SK-N-SH (cell line): Measurements from ENCODE around the gene BTG4. TPM values are rescaled to one million over a fixed set of nuclear protein-coding genes. Genes with fewer than 3 reads are reported as not detected.

Experiments used
- CTCF ChIA-PET: fragments of 300-600, 350-600 bp; formaldehyde crosslinking; extraction: SDS; loops from one replicate; lab custom pipeline; 2021; lab: Yijun Ruan, JAX
- POLR2A ChIA-PET: fragments of 350-600 bp; sonication (Branson Sonifier 250); formaldehyde crosslinking; extraction: SDS; loops from one replicate; lab custom pipeline; 2020; ENCODE audit warnings: antibody characterized with exemption, inconsistent platforms; lab: Yijun Ruan, JAX
- DNase-seq: peaks from one replicate; pipeline ENCODE4 v3.0.0; 2012
- H2AFZ ChIP-seq: fragments of 200-600 bp; sonication (generic); 2 replicates; pipeline ENCODE4 v1.8.1; 2016; ENCODE audit warnings: antibody characterized with exemption, mild to moderate bottlenecking, low read depth
- H3F3A ChIP-seq: fragments of 200-600 bp; sonication (generic); replicated peaks from 2 replicates; pipeline ENCODE3; 2016; ENCODE audit warnings: antibody characterized with exemption, mild to moderate bottlenecking; ENCODE audit not compliant: insufficient read depth
- H3K27ac ChIP-seq, 2 experiments: fragments of 200-500 bp in 1 of 2; fragments of 200-600 bp in 1 of 2; sonication (Bioruptor generic) in 1 of 2; sonication (generic), shearing (Covaris generic) in 1 of 2; 2 replicates each; pipeline versions ENCODE4 v1.5.1 to v1.6.1; 2014 to 2016; ENCODE audit warnings: low read depth in 2 of 2, inconsistent platforms in 1 of 2, low read length in 1 of 2, mild to moderate bottlenecking in 1 of 2, mixed read lengths in 1 of 2
- H3K27me3 ChIP-seq: fragments of 200-600 bp; sonication (generic), shearing (Covaris generic); 2 replicates; pipeline ENCODE4 v1.6.1; 2016; ENCODE audit warnings: mixed run types; ENCODE audit not compliant: insufficient read depth
- H3K36me3 ChIP-seq, 2 experiments: fragments of 200-500 bp in 1 of 2; fragments of 200-600 bp in 1 of 2; sonication (Bioruptor generic) in 1 of 2; sonication (generic) in 1 of 2; replicated peaks in 1 of 2; 2 replicates each; pipeline versions ENCODE3 to v1.5.1; 2014 to 2016; ENCODE audit warnings: low read length in 1 of 2, mild to moderate bottlenecking in 1 of 2; ENCODE audit not compliant: insufficient read depth in 2 of 2, control insufficient read depth in 1 of 2
- H3K4me1 ChIP-seq, 2 experiments: fragments of 200-500 bp in 1 of 2; fragments of 200-600 bp in 1 of 2; sonication (Bioruptor generic) in 1 of 2; sonication (generic), shearing (Covaris generic) in 1 of 2; 2 replicates each; pipeline versions ENCODE4 v1.5.1 to v1.6.1; 2014 to 2016; ENCODE audit warnings: low read depth in 1 of 2, low read length in 1 of 2, mixed run types in 1 of 2; ENCODE audit not compliant: insufficient read depth in 2 of 2, control insufficient read depth in 1 of 2
- H3K4me2 ChIP-seq: fragments of 200-600 bp; sonication (generic), shearing (Covaris generic); 2 replicates; pipeline ENCODE4 v1.6.1; 2017; ENCODE audit warnings: mixed run types
- H3K4me3 ChIP-seq, 2 experiments: fragments of 200-500 bp in 1 of 2; fragments of 200-600 bp in 1 of 2; sonication (Bioruptor generic) in 1 of 2; sonication (generic), shearing (Covaris generic) in 1 of 2; 2 replicates each; pipeline versions ENCODE4 v1.5.1 to v1.8.1; 2014 to 2016; ENCODE audit warnings: low read depth in 2 of 2, inconsistent platforms in 1 of 2, low read length in 1 of 2, mild to moderate bottlenecking in 1 of 2, mixed read lengths in 1 of 2, moderate library complexity in 1 of 2
- H3K79me2 ChIP-seq: fragments of 200-600 bp; sonication (generic); 2 replicates; pipeline ENCODE4 v1.8.1; 2017; ENCODE audit warnings: mild to moderate bottlenecking; ENCODE audit not compliant: insufficient read depth
- H3K9ac ChIP-seq: fragments of 200-600 bp; sonication (generic); 2 replicates; pipeline ENCODE4 v1.6.1; 2017; ENCODE audit warnings: mixed run types
- H3K9me2 ChIP-seq: fragments of 200-600 bp; sonication (generic); 2 replicates; pipeline ENCODE4 v1.6.1; 2017; ENCODE audit warnings: mixed run types
- H3K9me3 ChIP-seq: fragments of 200-600 bp; sonication (generic); 2 replicates; pipeline ENCODE4 v1.6.1; 2017; ENCODE audit warnings: mixed run types, mild to moderate bottlenecking, moderate library complexity
- H4K20me1 ChIP-seq: fragments of 200-600 bp; sonication (generic); 2 replicates; pipeline ENCODE4 v1.6.1; 2017; ENCODE audit warnings: mild to moderate bottlenecking, mixed run types; ENCODE audit not compliant: insufficient read depth
- FOSL2 ChIP-seq: IDR thresholded peaks from 2 replicates; pipeline ENCODE4 v1.4.0; 2012; ENCODE audit warnings: low read depth, mild to moderate bottlenecking, moderate library complexity, borderline replicate concordance
- GABPA ChIP-seq: IDR thresholded peaks from 2 replicates; pipeline ENCODE4 v1.4.0; 2012; ENCODE audit warnings: low read depth, mild to moderate bottlenecking
- IRF3 ChIP-seq: fragments of 150-350 bp; IDR thresholded peaks from 2 replicates; pipeline ENCODE4 v1.6.1; 2016; ENCODE audit warnings: mild to moderate bottlenecking, low read depth, low read length
- NFIC ChIP-seq: IDR thresholded peaks from 2 replicates; pipeline ENCODE4 v1.4.0; 2012; ENCODE audit warnings: borderline replicate concordance
- NRF1 ChIP-seq: IDR thresholded peaks from 2 replicates; pipeline ENCODE4 v1.6.1; 2012; ENCODE audit warnings: low read depth, mild to moderate bottlenecking, low read length
- RCOR1 ChIP-seq: fragments of 150-350 bp; IDR thresholded peaks from 2 replicates; pipeline ENCODE4 v1.6.1; 2017; ENCODE audit warnings: antibody characterized with exemption, low read length
- SMC3 ChIP-seq: IDR thresholded peaks from 2 replicates; pipeline ENCODE4 v1.6.1; 2012; ENCODE audit warnings: low read depth, low read length, improper control_type of control experiment
- WGBS: methylation state at CpG from one replicate; pipeline ENCODE4 v1.1.6; 2017; ENCODE audit warnings: low lambda C conversion rate; 5-methylcytosine and 5-hydroxymethylcytosine counted together
- polyA plus RNA-seq, 3 experiments: library from polyadenylated mRNA; depleted of rRNA; stranded (reverse); fragments of >200 nt; gene quantifications; 2 replicates each; pipeline ENCODE4 v1.2.3, GENCODE V29; 2012
- TF ChIP-seq, protein P1 (sequence below): IDR thresholded peaks from 2 replicates; pipeline ENCODE4 v1.6.1; 2012; ENCODE audit warnings: mild to moderate bottlenecking, low read depth, low read length, moderate library complexity
- TF ChIP-seq, protein P2 (sequence below): IDR thresholded peaks from 2 replicates; pipeline ENCODE4 v1.4.0; 2012; ENCODE audit warnings: low read depth

Gene BTG4
- polyA plus RNA-seq, 1 of the 3 experiments (the other 2 are of a cell fraction) = 0.26 TPM

GRCh38 chr11:111499483-111499882, 12.7 kb downstream of the BTG4 start:
- H3K9me2 ChIP-seq = no peaks in the 10 kb centered on the region
- H2AFZ ChIP-seq = no peak overlapping the region
- TF ChIP-seq NFIC = no peak
- TF ChIP-seq GABPA = no peak
- no peak for TF ChIP-seq IRF3
- no peak for TF ChIP-seq NRF1
- TF ChIP-seq FOSL2 = no peak
- 91% methylated on average over 5 of the region's 5 CpGs for WGBS
- no peaks in the 10 kb centered on the region for H3K79me2 ChIP-seq
- no peak for DNase-seq
- no peaks in the 10 kb centered on the region for H4K20me1 ChIP-seq
- no peak overlapping the region for H3K4me3 ChIP-seq
- H3F3A ChIP-seq = no peaks in the 10 kb centered on the region
- H3K27ac ChIP-seq = no peak overlapping the region
- no peaks in the 10 kb centered on the region for H3K9me3 ChIP-seq
- no peaks in the 10 kb centered on the region for H3K4me1 ChIP-seq
- CTCF ChIA-PET = no interaction called here
- no peaks in the 10 kb centered on the region for H3K27me3 ChIP-seq
- no peak overlapping the region for H3K4me2 ChIP-seq
- POLR2A ChIA-PET = no interaction called here
- no peaks in the 10 kb centered on the region for H3K36me3 ChIP-seq
- no peak overlapping the region for H3K9ac ChIP-seq

DNA sequence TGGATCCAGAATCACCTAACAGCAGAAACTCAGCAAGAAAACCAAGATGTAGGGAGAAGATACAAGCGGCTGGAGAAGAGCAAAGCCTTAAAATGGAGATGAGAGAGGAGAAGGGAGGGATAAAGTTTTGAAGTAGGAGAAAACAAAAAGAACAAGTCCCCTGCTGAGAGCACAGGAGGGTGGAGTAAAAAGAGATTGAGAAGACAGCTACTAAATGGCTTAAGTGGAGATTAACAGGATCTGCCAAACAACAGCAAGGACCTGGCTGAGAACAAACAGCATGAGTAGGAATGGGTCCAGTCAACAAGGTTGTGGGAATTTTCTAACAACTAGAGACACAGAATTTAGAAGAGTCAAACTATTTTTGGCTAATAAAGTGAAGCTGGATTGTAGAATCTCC, 18.1 kb downstream of the BTG4 start:
- Histone ChIP-seq H3K4me1 (no peaks in the 10 kb centered on the region), H3K27ac (no peak overlapping the region), H3F3A (no peaks in the 10 kb centered on the region), H4K20me1 (no peaks in the 10 kb centered on the region), H3K9ac (no peak overlapping the region), H2AFZ (no peak overlapping the region), H3K9me3 (no peaks in the 10 kb centered on the region), H3K4me2 (no peak overlapping the region), H3K4me3 (no peak overlapping the region), H3K27me3 (no peaks in the 10 kb centered on the region), H3K9me2 (no peaks in the 10 kb centered on the region), H3K36me3 (no peaks in the 10 kb centered on the region), H3K79me2 (no peaks in the 10 kb centered on the region)
- DNase-seq = no peak
- CTCF ChIA-PET = interaction anchor here (0.8 kb wide), 1 partner anchor 48 kb away, joined by 4 read pairs; no protein-coding TSS in a partner anchor
- POLR2A ChIA-PET = no interaction called here
- TF ChIP-seq, protein P1, sequence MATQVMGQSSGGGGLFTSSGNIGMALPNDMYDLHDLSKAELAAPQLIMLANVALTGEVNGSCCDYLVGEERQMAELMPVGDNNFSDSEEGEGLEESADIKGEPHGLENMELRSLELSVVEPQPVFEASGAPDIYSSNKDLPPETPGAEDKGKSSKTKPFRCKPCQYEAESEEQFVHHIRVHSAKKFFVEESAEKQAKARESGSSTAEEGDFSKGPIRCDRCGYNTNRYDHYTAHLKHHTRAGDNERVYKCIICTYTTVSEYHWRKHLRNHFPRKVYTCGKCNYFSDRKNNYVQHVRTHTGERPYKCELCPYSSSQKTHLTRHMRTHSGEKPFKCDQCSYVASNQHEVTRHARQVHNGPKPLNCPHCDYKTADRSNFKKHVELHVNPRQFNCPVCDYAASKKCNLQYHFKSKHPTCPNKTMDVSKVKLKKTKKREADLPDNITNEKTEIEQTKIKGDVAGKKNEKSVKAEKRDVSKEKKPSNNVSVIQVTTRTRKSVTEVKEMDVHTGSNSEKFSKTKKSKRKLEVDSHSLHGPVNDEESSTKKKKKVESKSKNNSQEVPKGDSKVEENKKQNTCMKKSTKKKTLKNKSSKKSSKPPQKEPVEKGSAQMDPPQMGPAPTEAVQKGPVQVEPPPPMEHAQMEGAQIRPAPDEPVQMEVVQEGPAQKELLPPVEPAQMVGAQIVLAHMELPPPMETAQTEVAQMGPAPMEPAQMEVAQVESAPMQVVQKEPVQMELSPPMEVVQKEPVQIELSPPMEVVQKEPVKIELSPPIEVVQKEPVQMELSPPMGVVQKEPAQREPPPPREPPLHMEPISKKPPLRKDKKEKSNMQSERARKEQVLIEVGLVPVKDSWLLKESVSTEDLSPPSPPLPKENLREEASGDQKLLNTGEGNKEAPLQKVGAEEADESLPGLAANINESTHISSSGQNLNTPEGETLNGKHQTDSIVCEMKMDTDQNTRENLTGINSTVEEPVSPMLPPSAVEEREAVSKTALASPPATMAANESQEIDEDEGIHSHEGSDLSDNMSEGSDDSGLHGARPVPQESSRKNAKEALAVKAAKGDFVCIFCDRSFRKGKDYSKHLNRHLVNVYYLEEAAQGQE = no peak
- TF ChIP-seq, protein P2, sequence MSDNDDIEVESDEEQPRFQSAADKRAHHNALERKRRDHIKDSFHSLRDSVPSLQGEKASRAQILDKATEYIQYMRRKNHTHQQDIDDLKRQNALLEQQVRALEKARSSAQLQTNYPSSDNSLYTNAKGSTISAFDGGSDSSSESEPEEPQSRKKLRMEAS = no peak
- TF ChIP-seq SMC3 (no peak), RCOR1 (no peak)
- 69% methylated on average over 1 of the region's 1 CpG for WGBS
